Measurements from ENCODE around the gene OR4N5. TPM values are rescaled to one million over a fixed set of nuclear protein-coding genes. Genes with fewer than 3 reads are reported as not detected.

Gene OR4N5
- total RNA-seq: not detected in 2 replicates

GRCh38 chr14:20138520-20138919 is at the start of gene OR4N5:
OR4N5 (plus strand) TSS chr14:20138820; CDS start chr14:20143736, 4,916 bp downstream.

GRCh38 chr14:20110438-20110837 is 28.2 kb upstream of the OR4N5 start, which contains the start of gene OR4K17:
OR4K17 (plus strand) TSS chr14:20110739; CDS start chr14:20117500, 6,761 bp downstream.

GRCh38 chr14:20190596-20190995 is 52.0 kb downstream of the OR4N5 start, which contains the start of gene OR11G2:
OR11G2 (plus strand) TSS chr14:20190896; CDS start chr14:20197438, 6,542 bp downstream.

Other genes starting within 250 kb of the OR4N5 start
- gene OR4K5, start 218.2 kb upstream of the OR4N5 start, total RNA-seq: not detected in 2 replicates
- gene OR4K1, start 207.9 kb upstream of the OR4N5 start, total RNA-seq: not detected in 2 replicates
- not detected in 2 replicates for gene OR4K15, start 163.2 kb upstream of the OR4N5 start, total RNA-seq
- not detected in 2 replicates for gene OR4Q2, start 136.7 kb upstream of the OR4N5 start, total RNA-seq
- gene OR4K14, start 119.5 kb upstream of the OR4N5 start, total RNA-seq: not detected in 2 replicates
- gene OR4K13, start 102.8 kb upstream of the OR4N5 start, total RNA-seq: not detected in 2 replicates
- gene OR4L1, start 78.8 kb upstream of the OR4N5 start, total RNA-seq: not detected in 2 replicates
- gene OR4K17, start 28.1 kb upstream of the OR4N5 start, total RNA-seq: not detected in 2 replicates
- gene OR11G2, start 52.1 kb downstream of the OR4N5 start, total RNA-seq: not detected in 2 replicates
- not detected in 2 replicates for gene OR11H6, start 84.9 kb downstream of the OR4N5 start, total RNA-seq
- not detected in 2 replicates for gene OR11H7, start 90.2 kb downstream of the OR4N5 start, total RNA-seq
- not detected in 2 replicates for gene OR11H4, start 100.5 kb downstream of the OR4N5 start, total RNA-seq
- 12.7 and 13.7 TPM in 2 replicates for gene TTC5, start 167.1 kb downstream of the OR4N5 start, total RNA-seq
- 24.1 and 27.8 TPM in 2 replicates for gene CCNB1IP1, start 194.5 kb downstream of the OR4N5 start, total RNA-seq
- gene PARP2, start 204.8 kb downstream of the OR4N5 start, total RNA-seq: 15.0 and 17.6 TPM in 2 replicates

Measured in mammary microvascular endothelial cell (primary cell).